Measurements from ENCODE around the gene MKI67.

MKI67 gene

DNA sequence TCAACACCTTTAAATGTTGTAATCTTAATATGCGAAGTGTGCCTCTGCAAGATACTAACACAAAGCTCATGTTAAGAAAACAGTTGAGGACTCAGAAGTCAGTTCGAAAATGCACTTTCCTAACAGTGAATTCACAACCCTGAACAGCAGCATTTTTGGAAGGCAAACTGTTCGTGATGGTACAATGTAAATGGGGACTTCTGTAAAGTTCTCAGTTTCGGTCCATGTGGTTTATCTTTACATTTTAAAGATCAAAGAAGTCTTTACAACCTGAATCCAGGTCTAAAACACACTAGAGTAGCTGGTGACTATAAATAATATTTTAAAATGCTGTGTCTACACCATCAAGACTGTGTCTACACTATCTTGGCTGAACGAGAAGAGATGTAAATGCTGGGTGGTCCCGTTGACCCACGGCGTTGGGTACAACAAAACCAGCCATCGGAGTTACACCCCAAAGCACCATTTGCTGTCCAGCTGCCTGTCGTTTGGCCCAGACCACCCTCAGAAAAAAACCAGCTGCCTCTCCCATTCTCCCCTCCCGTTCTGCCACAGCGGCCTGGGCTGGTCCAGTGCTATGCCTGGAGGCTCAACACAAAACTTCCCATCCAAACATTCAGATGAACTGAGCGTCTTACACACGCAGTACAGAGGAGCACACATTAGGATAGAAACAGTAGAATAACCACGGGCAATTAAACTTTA lies 42.9 kb downstream of the MKI67 start:
- DNase-seq (ENCODE audit: low read depth, low spot score) = no peak

DNA sequence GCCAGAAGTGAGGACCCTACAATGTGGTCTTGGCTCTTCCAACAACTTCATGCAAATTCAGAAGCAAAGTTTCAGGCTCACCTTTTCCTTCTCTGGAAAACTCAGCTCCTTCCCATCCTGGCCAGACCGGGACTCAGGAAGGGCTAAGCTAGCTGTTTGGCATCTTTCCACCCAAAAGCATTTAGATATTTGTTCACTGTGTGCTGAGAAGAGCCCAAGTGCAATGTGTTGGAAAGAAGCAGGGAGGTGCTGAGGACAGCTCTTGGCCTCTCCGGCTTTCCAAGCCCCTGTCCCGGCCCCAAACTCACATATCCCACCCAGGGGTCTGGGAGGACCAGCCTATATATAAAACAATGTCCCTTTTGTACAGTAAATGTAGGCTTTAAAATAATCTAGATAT lies 44.5 kb downstream of the MKI67 start:
- no peak for DNase-seq (ENCODE audit: low read depth, low spot score)

DNA sequence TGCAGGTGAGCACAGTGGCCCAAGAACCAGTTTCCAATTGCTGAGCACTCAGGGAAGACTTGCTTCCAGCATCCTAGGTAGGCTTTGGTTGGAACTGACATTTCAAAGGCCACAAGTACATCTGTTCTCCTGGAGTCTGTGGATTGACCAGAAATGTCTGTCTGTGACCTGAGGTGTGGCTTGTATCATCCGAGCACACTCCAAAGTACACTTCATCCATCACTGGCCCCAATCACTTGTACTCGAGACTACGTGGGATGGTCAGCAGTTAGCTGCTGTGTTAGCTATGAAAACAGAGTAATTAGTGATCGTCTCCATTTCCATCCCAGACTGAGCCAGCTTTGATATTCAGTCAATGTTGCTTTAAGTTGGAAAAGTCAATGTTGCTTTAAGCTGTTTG lies 45.0 kb downstream of the MKI67 start:
- DNase-seq (ENCODE audit: low read depth, low spot score) = no peak

DNA sequence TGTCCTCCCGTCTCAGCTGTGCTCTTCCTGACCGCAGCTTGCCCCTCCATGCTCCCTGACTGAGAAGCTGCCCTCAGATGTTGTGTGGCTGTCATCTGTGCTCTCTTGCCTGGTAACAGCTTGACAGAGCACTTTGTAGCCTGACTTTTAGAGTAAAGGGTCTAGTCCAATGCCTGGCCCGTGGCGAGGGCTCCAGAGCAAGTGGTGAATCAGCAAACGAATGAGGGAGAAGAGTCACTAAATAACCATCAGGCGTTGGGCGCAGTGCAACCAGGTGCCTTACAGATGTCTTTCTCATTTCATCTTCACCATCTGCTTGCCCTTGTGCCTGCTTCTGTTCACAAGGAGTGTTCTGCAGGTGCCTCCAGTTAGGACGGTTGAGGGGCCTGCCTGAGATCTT lies 45.6 kb downstream of the MKI67 start:
- no peak for DNase-seq (ENCODE audit: low read depth, low spot score)

DNA sequence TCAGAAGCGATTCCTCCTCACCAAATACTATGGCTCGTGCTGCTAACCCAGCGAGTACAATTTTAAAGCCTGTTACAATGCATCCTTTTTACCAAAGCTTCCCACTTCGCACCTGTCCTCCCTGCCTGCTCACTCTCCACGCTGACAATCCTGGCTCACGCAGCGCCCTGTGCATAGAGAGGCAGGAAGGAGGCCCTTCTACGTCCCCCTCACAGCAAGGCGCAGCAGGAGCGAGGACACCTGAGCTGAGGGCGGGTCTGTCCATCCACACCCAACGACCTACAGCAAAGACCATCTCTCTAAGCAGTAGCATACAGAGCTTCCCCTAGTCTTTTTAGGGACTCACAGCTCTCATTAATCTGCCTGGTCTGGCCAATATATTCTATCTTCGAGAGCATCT lies 46.0 kb downstream of the MKI67 start:
- DNase-seq (ENCODE audit: low read depth, low spot score) = no peak

DNA sequence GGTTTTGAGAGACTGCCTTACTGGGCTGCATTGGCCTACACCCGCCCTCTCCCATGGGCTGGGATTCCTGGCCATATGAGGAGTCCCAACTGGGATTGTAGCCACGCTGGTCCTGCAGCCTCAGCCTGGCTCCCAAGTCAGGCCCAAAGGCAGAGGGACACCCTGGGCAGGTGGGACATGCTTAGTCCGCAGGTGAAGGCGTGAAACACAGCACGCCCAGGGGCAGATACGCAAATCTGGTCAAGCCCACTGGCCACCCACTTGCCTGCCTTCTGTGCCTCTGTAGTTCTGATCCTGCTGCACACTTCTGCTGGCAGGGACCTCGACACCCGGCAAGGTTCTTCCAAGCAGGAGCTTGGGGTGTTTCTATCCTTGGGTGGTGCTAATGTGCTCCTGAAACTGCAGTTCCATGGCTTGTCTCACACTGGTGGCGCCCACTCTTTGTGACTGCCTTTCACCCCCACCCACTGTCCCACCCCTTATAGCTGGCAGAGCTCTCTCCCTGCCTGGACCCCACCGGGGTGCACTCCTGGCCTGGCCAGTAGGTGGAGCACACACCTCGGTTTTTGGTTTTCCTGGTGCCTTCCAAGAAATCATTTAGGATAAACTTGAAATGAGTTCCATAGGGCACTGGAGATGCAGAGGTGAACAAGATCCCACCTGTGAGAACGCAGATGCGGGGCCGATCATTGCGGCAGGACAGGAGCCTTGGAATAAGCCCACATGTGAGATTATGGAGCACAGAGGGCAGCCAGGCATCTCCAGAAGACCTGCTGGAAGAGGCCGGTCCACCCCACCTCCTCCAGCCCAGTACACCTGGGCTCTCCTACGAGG lies 47.9 kb downstream of the MKI67 start:
- DNase-seq (ENCODE audit: low read depth, low spot score) = no peak

DNA sequence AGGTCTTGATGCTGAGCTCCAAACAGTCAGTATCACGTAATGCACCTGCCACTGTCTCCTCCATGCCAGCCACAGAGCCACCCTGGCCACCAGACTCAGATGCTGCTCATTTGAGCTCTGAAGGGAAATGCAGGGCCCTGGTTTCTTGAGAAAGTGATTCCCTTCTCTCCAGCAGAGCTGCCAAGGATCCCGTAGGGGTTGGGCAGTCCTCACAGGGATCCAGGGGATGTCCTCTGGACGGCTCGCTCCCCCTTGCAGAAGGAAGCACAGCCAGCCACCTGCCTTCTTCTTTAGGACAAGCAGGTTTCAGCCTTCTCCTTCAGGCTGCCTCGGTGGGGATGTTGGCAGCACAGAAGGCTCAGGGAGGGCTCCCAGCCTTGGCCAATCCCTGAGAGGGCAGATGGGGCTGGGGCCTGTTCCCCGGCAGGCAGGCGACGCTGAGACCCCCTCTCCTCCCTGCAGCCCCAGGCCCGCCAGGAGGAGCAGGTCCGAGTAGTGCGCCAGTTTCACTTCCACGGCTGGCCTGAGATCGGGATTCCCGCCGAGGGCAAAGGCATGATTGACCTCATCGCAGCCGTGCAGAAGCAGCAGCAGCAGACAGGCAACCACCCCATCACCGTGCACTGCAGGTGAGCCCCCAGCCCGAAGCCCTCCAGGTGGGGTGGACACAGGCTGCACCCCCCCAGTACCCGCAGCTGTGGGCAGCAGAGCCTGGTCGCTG lies 48.9 kb downstream of the MKI67 start:
- DNase-seq (ENCODE audit: low read depth, low spot score) = no peak

DNA sequence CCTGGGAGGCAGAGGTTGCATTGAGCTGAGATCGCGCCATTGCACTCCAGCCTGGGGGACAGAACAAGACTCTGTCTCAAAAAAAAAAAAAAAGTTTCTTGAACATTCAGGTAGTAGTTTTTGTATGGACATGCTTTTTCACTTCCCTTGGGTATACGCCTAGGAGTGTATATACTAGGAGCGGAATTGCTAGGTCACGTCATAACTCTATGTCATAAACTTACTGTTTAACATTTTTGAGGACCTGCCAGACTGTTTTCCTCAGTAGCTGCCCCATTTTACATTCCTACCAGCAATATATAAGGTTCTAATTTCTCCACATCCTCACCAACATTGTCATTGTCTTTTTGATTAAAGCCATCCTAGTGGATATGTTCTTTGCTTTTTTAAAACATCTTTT lies 51.6 kb downstream of the MKI67 start:
- no peak for DNase-seq (ENCODE audit: low read depth, low spot score)

DNA sequence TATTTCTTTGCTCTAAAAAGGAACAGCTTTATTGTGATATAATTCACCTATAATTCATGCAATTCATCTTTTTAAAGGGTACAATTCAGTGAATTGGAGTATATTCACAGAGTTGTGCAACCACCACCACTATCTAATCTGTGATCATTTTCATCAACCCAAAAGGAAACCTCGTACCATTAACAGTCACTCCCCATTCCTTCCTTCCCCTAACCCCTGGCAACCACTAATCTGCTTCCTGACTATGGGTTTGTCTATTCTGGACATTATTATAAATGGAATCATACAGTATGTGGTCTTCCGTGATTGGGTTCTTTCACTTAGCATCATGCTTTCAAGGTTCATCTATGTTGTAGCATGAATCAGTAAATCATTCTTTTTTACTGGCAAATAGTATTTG lies 52.3 kb downstream of the MKI67 start:
- DNase-seq (ENCODE audit: low read depth, low spot score) = no peak

DNA sequence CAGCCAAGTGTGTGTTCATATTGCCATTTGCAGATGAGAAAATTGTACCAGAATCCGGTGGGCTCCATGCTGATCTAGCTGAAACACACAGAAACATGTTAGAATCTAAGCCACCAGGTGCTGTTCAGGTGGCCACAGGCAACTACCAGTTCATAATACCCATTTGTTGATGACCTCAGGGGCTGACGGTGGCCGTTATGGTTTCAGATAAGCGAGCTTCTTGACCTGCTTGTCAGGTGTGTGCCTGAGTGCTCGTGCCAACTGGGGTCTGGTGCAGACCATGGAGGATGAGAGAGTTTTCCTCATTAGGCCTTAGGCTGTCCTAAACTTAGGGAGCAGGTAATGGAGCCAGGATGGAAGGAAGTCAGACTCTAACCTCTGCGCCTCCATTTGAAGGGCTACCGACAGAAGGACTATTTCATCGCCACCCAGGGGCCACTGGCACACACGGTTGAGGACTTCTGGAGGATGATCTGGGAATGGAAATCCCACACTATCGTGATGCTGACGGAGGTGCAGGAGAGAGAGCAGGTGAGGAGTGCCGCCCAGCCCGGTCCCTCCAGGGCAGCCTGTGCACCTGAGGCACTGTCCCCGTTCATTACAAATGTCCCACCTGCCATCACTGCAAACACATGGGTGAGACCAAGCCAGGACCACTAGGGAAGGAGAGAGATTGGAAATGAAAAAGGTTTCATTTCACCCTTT lies 53.1 kb downstream of the MKI67 start:
- no peak for DNase-seq (ENCODE audit: low read depth, low spot score)

DNA sequence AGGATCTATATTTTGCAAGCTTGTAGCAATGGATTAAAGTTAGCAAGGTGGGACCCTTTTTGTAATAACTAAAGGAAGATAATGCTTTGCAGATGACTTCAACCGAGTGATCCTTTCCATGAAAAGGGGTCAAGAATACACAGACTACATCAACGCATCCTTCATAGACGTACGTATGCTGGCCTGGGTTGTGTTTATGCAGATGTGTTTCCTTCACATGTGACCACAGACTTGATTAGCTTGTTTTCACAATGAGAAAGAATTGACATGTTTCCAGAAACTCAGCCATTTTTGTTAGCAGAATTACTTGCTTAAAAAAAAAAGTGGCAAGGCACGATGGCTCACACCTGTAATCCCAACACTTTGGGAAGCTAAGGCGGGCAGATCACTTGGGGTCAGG lies 54.2 kb downstream of the MKI67 start:
- DNase-seq (ENCODE audit: low read depth, low spot score) = no peak

DNA sequence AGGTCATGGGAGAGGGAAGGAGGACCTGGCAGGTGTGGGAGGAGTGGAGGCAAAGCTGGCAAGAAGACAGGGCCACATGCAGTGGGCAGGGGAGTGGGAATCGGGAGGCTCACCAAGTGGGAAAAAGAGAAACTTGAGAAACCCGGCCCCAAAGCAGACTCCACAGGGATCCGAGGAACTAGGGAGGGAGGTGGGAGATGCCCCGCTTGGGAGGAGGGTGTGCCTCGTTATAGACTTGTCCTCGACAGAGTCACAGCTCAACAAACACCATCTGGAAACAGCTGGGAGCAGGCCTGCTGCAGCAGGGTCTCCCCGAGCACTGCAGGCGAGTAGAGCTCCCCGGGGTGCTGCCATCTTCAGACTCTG lies 54.8 kb downstream of the MKI67 start:
- DNase-seq (ENCODE audit: low read depth, low spot score) = no peak

DNA sequence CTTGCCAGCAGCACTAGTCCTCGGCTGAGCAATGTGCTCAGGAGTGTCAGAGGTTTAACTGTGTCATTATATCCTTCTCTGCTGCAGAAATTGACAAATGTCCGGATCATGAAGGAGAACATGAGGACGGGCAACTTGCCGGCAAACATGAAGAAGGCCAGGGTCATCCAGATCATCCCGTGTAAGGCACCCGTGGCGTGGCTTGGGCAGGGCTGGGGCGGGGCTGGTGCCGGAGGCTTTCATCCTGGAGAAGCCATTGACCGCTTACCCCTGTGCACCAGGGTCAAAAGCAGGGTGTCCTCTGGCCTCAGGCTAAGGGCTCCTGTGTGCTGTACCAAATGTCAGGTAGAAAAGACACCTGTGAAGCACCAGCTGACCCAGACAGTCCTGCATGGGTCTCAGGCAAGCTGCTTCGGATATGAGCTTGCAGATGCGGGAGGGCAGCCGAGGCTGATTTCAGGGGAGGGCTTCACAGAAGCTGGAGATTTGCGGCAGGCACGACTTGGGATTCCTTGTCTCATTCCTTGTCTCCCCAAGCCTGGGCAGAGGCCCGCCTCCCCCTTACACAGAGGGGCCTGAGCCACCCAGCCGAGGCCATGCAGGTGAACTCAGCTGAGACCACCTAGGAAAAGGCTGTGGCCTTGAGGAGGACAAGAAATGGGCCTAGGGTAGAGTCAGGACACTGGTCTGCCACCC lies 55.4 kb downstream of the MKI67 start:
- DNase-seq (ENCODE audit: low read depth, low spot score) = no peak

DNA sequence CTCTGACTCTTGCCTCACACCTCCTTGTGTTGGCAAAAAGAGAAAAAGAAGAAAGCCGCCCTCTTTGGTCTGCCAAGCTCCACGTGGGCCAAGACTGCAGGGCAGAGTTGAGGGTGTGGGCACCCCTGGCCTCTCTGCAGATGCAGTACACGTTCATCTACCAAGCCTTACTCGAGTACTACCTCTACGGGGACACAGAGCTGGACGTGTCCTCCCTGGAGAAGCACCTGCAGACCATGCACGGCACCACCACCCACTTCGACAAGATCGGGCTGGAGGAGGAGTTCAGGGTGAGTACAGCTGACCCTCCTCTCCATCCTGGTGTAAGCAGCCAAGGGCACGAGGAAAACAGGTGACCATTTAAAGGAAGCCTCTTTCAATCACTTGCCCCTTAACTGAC lies 56.1 kb downstream of the MKI67 start:
- no peak for DNase-seq (ENCODE audit: low read depth, low spot score)

DNA sequence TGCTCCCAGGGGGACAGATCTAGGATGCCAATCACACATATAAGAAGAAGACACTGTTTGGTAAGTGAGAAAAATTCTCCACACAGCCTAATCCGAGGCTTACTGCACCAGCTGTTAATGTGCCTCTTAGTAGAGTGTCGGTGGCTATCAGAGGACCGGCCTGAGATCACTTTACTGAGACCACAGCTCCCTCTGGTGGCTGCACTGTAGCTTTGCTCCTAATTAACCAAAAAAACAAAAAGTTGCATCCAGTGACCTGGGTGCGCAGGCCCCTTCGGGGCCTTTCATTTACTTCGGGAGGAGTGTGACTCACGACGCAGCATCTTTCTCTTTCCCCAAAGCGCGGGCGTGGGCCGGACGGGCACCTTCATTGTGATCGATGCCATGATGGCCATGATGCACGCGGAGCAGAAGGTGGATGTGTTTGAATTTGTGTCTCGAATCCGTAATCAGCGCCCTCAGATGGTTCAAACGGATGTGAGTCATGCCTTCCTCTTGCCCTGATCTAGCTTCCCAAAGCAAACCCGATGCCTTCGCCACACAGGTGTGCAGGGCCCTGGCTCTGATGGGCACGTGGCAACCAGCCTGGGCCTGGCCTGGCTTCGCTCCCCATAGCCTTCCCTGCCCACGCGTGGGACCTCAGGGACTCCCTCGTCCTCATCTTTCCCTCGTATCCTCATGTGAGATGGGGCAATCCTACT lies 56.7 kb downstream of the MKI67 start:
- DNase-seq (ENCODE audit: low read depth, low spot score) = no peak

DNA sequence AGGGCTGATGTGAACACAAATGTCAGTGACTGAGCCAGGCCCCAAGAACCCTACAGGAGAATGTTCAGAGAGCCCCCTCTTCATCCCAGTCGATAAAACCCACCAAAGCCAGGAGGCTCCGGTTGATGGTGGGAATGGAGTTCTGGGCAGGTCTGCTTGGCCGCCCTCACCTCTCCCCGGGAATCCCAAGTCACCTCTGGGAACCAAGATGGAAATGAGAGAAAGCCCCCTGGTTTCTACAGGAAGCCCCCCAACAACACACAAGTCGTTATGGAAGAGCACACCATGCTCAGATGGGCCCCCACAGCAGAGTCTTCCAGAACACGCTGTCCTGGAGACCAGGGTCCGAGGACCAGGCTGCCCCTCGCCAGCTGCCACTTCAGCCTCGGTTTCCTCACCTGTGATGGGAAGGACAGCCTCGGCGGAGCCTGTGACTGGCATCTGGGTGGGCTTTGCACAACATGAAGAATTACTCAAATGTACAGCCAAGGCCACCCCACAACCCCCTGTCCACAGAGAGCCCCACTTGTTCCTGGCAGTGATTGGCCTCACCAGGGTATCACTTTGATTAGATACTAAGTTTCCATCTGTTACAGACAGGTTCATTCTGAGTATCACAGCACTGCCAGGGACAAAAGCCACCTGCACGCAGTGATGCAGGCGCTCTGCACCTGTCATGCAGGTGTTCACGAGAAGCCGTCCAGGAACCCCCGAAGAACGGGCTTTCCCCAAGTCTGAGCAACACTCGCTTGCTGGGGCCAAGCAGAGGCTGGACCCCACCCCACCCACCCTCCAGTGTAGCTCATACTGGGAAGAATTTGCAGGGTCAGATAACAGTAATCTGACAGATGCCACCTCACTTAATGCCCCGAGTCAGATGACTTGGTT lies 57.6 kb downstream of the MKI67 start:
- DNase-seq (ENCODE audit: low read depth, low spot score) = no peak

DNA sequence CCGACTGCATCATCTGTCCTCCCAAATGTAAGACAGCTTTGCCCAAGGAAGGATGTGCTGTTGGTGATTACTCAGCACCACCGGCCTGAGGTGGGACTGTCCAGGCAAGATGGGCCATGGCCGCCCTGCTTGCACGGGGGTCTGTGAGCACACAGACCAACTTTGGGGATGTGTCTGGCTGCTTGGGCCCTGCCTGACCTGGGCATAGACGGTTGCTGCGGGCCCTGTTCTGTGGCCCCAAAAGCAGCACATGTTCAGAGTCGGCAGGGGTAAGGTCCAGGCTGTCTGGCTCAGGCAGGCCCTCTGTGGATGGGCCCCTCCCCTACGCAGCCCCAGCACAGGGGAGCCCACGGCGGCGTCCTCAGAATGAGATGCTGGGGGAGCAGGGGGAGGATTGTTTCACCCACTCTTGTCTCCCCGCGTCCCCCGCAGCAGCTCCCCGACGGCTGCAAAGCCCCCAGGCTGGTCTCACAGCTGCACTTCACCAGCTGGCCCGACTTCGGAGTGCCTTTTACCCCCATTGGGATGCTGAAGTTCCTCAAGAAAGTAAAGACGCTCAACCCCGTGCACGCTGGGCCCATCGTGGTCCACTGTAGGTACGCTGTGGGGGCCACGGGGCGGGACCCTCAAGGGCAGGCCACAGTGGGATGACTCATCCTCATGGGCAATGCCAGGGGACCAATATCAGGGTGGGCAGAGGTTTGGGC lies 58.4 kb downstream of the MKI67 start:
- DNase-seq (ENCODE audit: low read depth, low spot score) = no peak

DNA sequence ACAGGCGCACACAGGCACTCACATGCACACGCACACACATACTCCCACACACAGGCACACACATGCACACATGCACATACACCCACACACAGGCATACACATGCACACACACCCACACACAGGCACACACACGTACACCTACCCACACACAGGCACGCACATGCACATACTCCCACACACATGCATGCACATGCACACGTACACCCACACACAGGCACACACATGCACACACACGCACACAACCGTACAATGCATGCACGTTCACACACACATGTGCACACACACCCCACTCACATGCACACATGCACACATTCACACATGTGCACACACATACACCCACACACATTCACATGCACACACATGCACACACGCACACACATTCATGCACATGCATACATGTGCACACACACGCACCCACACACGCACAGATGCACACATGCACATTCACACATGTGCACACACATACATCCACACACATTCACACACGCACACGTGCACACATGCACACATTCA lies 59.3 kb downstream of the MKI67 start:
- DNase-seq (ENCODE audit: low read depth, low spot score) = no peak

All from brain pericyte (primary cell).